HCT116 (cell line): Measurements from ENCODE around the gene ITGAL. TPM values are rescaled to one million over a fixed set of nuclear protein-coding genes. Genes with fewer than 3 reads are reported as not detected.

Experiments used
- ATAC-seq: fragments of 200-7000 bp; cut with Tn5 transposase; 2 replicates; pipeline ENCODE4 v1.9.1; 2020; ENCODE audit warnings: mild to moderate bottlenecking, moderate library complexity
- BruUV-seq: library from RNA; stranded (reverse); fragments of 400-500 nt; replicated peaks from 2 replicates; lab custom pipeline; 2021; lab: Mats Ljungman, UMichigan
- CTCF ChIA-PET: fragments of 300-600 bp; sonication (Branson Sonifier 250); formaldehyde crosslinking; loops from one replicate; lab custom pipeline; 2021; ENCODE audit warnings: antibody characterized with exemption; lab: Charles Lee
- POLR2A ChIA-PET: fragments of 300-600, 350-600 bp; sonication (Branson Sonifier 250); formaldehyde crosslinking; loops from one replicate; lab custom pipeline; 2021; ENCODE audit warnings: antibody characterized with exemption; lab: Charles Lee
- RAD21 ChIA-PET, 2 experiments: fragments of 300-600 bp; sonication (Branson Sonifier 250); formaldehyde crosslinking; loops; one replicate each; lab custom pipeline; 2023; ENCODE audit warnings: low total read pairs in 2 of 2; ENCODE audit not compliant: uncharacterized antibody in 2 of 2, unreplicated experiment in 2 of 2, low non-redundant PET in 1 of 2; lab: Charles Lee
- DNase-seq: peaks from one replicate; pipeline ENCODE4 v3.0.0-alpha.2; 2010; ENCODE audit warnings: low read depth, low spot score
- H2AFZ ChIP-seq: fragments of 200-600 bp; shearing (Covaris generic), sonication (generic); 2 replicates; pipeline ENCODE4 v1.6.1; 2017; ENCODE audit warnings: low read depth, mixed run types, mixed read lengths, antibody characterized with exemption, low read length; ENCODE audit not compliant: poor library complexity, severe bottlenecking
- H3K27ac ChIP-seq: 2 replicates; pipeline ENCODE4 v1.5.1; 2012; ENCODE audit warnings: low read depth, low read length
- H3K27me3 ChIP-seq: fragments of 200-600 bp; sonication (generic); 2 replicates; pipeline ENCODE4 v1.6.1; 2016; ENCODE audit warnings: mixed run types, low read length, mixed read lengths; ENCODE audit not compliant: insufficient read depth
- H3K36me3 ChIP-seq, 2 experiments: fragments of 200-500 bp in 1 of 2; fragments of 200-600 bp in 1 of 2; sonication (Bioruptor generic) in 1 of 2; sonication (generic) in 1 of 2; 2 replicates each; pipeline versions ENCODE4 v1.5.1 to v1.6.1; 2014 to 2016; ENCODE audit warnings: low read length in 2 of 2, inconsistent platforms in 1 of 2, mixed read lengths in 1 of 2, mixed run types in 1 of 2; ENCODE audit not compliant: insufficient read depth in 2 of 2, control insufficient read depth in 1 of 2
- H3K4me1 ChIP-seq, 2 experiments: fragments of 200-600 bp in 1 of 2; sonication (generic) in 1 of 2; 2 replicates each; pipeline versions ENCODE4 v1.5.1 to v1.6.1; 2012 to 2017; ENCODE audit warnings: low read length in 2 of 2, inconsistent platforms in 1 of 2, mild to moderate bottlenecking in 1 of 2, mixed read lengths in 1 of 2, mixed run types in 1 of 2, moderate library complexity in 1 of 2; ENCODE audit not compliant: insufficient read depth in 2 of 2, control insufficient read depth in 1 of 2
- H3K4me2 ChIP-seq: fragments of 200-600 bp; sonication (generic); 2 replicates; pipeline ENCODE4 v1.6.1; 2017; ENCODE audit warnings: mixed run types, low read length, mixed read lengths
- H3K4me3 ChIP-seq, 2 experiments: fragments of 200-600 bp in 1 of 2; sonication (generic) in 1 of 2; replicated peaks in 1 of 2; 2 replicates each; pipeline ENCODE4 v1.5.1; 2011 to 2016; ENCODE audit warnings: low read length in 2 of 2, control low read depth in 1 of 2, low read depth in 1 of 2, mild to moderate bottlenecking in 1 of 2, mixed read lengths in 1 of 2, mixed run types in 1 of 2
- H3K79me2 ChIP-seq: fragments of 200-600 bp; sonication (generic); 2 replicates; pipeline ENCODE4 v1.6.1; 2017; ENCODE audit warnings: mild to moderate bottlenecking, mixed run types, low read length, moderate library complexity, mixed read lengths; ENCODE audit not compliant: insufficient read depth
- H3K9ac ChIP-seq: fragments of 200-600 bp; sonication (generic); 2 replicates; pipeline ENCODE4 v1.6.1; 2016; ENCODE audit warnings: low read length, mixed read lengths
- H3K9me2 ChIP-seq: fragments of 200-600 bp; sonication (generic), shearing (Covaris generic); 2 replicates; pipeline ENCODE4 v1.6.1; 2017; ENCODE audit warnings: mixed run types, mild to moderate bottlenecking, moderate library complexity; ENCODE audit not compliant: insufficient read depth
- H3K9me3 ChIP-seq, 2 experiments: fragments of 200-500 bp in 1 of 2; fragments of 200-600 bp in 1 of 2; sonication (Bioruptor generic) in 1 of 2; sonication (generic) in 1 of 2; 2 replicates each; pipeline ENCODE4 v1.6.1; 2014 to 2017; ENCODE audit warnings: low read length in 2 of 2, mixed read lengths in 2 of 2, inconsistent platforms in 1 of 2, low read depth in 1 of 2, mild to moderate bottlenecking in 1 of 2, mixed run types in 1 of 2, moderate library complexity in 1 of 2; ENCODE audit not compliant: control insufficient read depth in 1 of 2, insufficient read depth in 1 of 2
- H4K20me1 ChIP-seq: fragments of 200-600 bp; sonication (generic), shearing (Covaris generic); 2 replicates; pipeline ENCODE4 v1.6.1; 2017; ENCODE audit warnings: mixed run types, mild to moderate bottlenecking, moderate library complexity; ENCODE audit not compliant: insufficient read depth
- ATF3 ChIP-seq: IDR thresholded peaks from 2 replicates; pipeline ENCODE4 v1.6.1; 2012
- CBX3 ChIP-seq: IDR thresholded peaks from 2 replicates; pipeline ENCODE4 v1.6.1; 2012; ENCODE audit warnings: low read depth
- CEBPB ChIP-seq: IDR thresholded peaks from 2 replicates; pipeline ENCODE4 v1.6.1; 2012; ENCODE audit warnings: low read depth
- CTCF ChIP-seq, 3 experiments: fragments of 200-600 bp in 1 of 3; sonication (generic) in 1 of 3; IDR thresholded peaks in 2 of 3; conservative IDR thresholded peaks in 1 of 3; 2 replicates each; pipeline ENCODE4 v1.5.1; 2012 to 2017; ENCODE audit warnings: low read depth in 2 of 3, low read length in 2 of 3, antibody characterized with exemption in 1 of 3, borderline replicate concordance in 1 of 3, control low read depth in 1 of 3, mild to moderate bottlenecking in 1 of 3, mixed read lengths in 1 of 3, mixed run types in 1 of 3, moderate library complexity in 1 of 3; ENCODE audit not compliant: insufficient read depth in 1 of 3
- EZH2phosphoT487 ChIP-seq: fragments of 200-600 bp; IDR thresholded peaks from 2 replicates; pipeline ENCODE4 v1.6.1; 2018; ENCODE audit warnings: antibody characterized with exemption, borderline replicate concordance
- JUND ChIP-seq: IDR thresholded peaks from 2 replicates; pipeline ENCODE4 v1.6.1; 2012
- MAX ChIP-seq: IDR thresholded peaks from 2 replicates; pipeline ENCODE4 v1.6.1; 2012
- POLR2A ChIP-seq: IDR thresholded peaks from 2 replicates; pipeline ENCODE4 v1.7.0; 2011; ENCODE audit warnings: borderline replicate concordance; ENCODE audit not compliant: insufficient read depth, insufficient read length; ENCODE audit errors: extremely low read depth
- POLR2AphosphoS5 ChIP-seq: IDR thresholded peaks from 2 replicates; pipeline ENCODE4 v1.6.1; 2011; ENCODE audit warnings: mild to moderate bottlenecking, low read depth, low read length, moderate library complexity
- RAD21 ChIP-seq: IDR thresholded peaks from 2 replicates; pipeline ENCODE4 v1.6.1; 2012; ENCODE audit warnings: low read depth, mild to moderate bottlenecking
- SIN3A ChIP-seq: IDR thresholded peaks from 2 replicates; pipeline ENCODE4 v1.6.1; 2012; ENCODE audit warnings: low read depth
- SP1 ChIP-seq: IDR thresholded peaks from 2 replicates; pipeline ENCODE4 v1.6.1; 2012; ENCODE audit warnings: low read depth
- TCF7L2 ChIP-seq: IDR thresholded peaks from 2 replicates; pipeline ENCODE4 v1.7.0; 2011; ENCODE audit warnings: borderline replicate concordance, inconsistent platforms; ENCODE audit not compliant: insufficient read depth, insufficient read length; ENCODE audit errors: extremely low read depth
- YY1 ChIP-seq: IDR thresholded peaks from 2 replicates; pipeline ENCODE4 v1.6.1; 2011; ENCODE audit warnings: low read length, low read depth, moderate library complexity, mild to moderate bottlenecking; ENCODE audit not compliant: insufficient replicate concordance; ENCODE audit errors: extremely low read depth
- ZBTB33 ChIP-seq: IDR thresholded peaks from 2 replicates; pipeline ENCODE4 v1.6.1; 2011; ENCODE audit warnings: mild to moderate bottlenecking, low read length, moderate library complexity; ENCODE audit not compliant: insufficient replicate concordance; ENCODE audit errors: extremely low read depth
- intact Hi-C: fragments of 100-400 bp; cut with micrococcal nuclease; formaldehyde crosslinking; loops from 2 replicates; pipeline ENCODE4 v1.10.0; 2022
- total RNA-seq: library from RNA; stranded (reverse); gene quantifications from one replicate; pipeline ENCODE4 v1.2.1, GENCODE V29; 2021; ENCODE audit not compliant: unreplicated experiment

Gene ITGAL
- total RNA-seq, 1 experiment from 2014 or later, result 1.4 TPM

- Histone ChIP-seq H3K79me2 (no peaks in the 10 kb centered on the region), H3K27me3 (no peaks in the 10 kb centered on the region), H3K9me2 (no peaks in the 10 kb centered on the region), H4K20me1 (no peaks in the 10 kb centered on the region), H3K4me3 (no peak overlapping the region), H3K27ac (no peak overlapping the region), H3K36me3 (no peaks in the 10 kb centered on the region), H3K4me2 (no peak overlapping the region), H3K9ac (no peak overlapping the region), H3K4me1 (peaks cover 0 to 6% of the 10 kb centered on the region in 2 experiments; a peak in 2 of 4 replicates), H3K9me3 (no peaks in the 10 kb centered on the region), H2AFZ (no peak overlapping the region)
- ChIA-PET CTCF (no interaction called here), RAD21 (no interaction called here), POLR2A (interaction anchor here (0.6 kb wide), 1 partner anchor 49 kb away, joined by 3 read pairs; no protein-coding TSS in a partner anchor)
- DNase-seq (no peak), ATAC-seq (no peak)
- intact Hi-C loops, result no loop called here
- no peak for TF ChIP-seq CEBPB
- no peak for TF ChIP-seq JUND
- TF ChIP-seq ATF3, result no peak
- TF ChIP-seq EZH2phosphoT487, result no peak
- no peak for TF ChIP-seq SIN3A
- BruUV-seq, result no TSS peak
These were observed 6.4 kb downstream of the ITGAL start for GRCh38 chr16:30478766-30479478.

- intact Hi-C loops, result no loop called here
- no peak overlapping the region for H3K27ac ChIP-seq
- H3K27me3 ChIP-seq, result no peaks in the 10 kb centered on the region
- H3K9me3 ChIP-seq, result no peaks in the 10 kb centered on the region
- no peaks in the 10 kb centered on the region for H3K36me3 ChIP-seq
- peaks cover 0 to 6% of the 10 kb centered on the region in 2 experiments; a peak in 2 of 4 replicates for H3K4me1 ChIP-seq
- ATAC-seq, result no peak
- no peak overlapping the region for H3K4me2 ChIP-seq
- H3K9me2 ChIP-seq, result no peaks in the 10 kb centered on the region
- DNase-seq, result no peak
- POLR2A ChIA-PET, result no interaction called here
- H3K4me3 ChIP-seq, result no peak overlapping the region
- H3K9ac ChIP-seq, result no peak overlapping the region
- RAD21 ChIA-PET, result no interaction called here
- H3K79me2 ChIP-seq, result no peaks in the 10 kb centered on the region
- BruUV-seq, result no TSS peak
- CTCF ChIA-PET, result no interaction called here
- H4K20me1 ChIP-seq, result no peaks in the 10 kb centered on the region
- no peak overlapping the region for H2AFZ ChIP-seq
- TF ChIP-seq RAD21 (no peak), ZBTB33 (no peak), POLR2AphosphoS5 (no peak), SIN3A (no peak), CTCF (IDR thresholded peaks at IDR 0.05 in 2 of 3, conservative IDR thresholded peaks at IDR 0.05 in 1 of 3; ENCODE audit: borderline replicate concordance in 1 of 3, insufficient read depth in 1 of 3, low read depth in 2 of 3, low read length in 2 of 3) (no peak), MAX (no peak), TCF7L2 (no peak), YY1 (no peak), POLR2A (no peak), ATF3 (no peak), CBX3 (no peak), CEBPB (no peak), SP1 (no peak)
These were observed 8.8 kb downstream of the ITGAL start for GRCh38 chr16:30481381-30481780.
